K562 (cell line): Measurements from ENCODE around the gene FNDC11. TPM values are rescaled to one million over a fixed set of nuclear protein-coding genes. Genes with fewer than 3 reads are reported as not detected.

ENCODE experiments used
- CHD2 ChIP-seq: IDR thresholded peaks from 2 replicates; pipeline ENCODE4 v1.6.1; 2011; ENCODE audit warnings: low read depth, low read length
- CTBP1 ChIP-seq: fragments of 450-650 bp; IDR thresholded peaks from 2 replicates; pipeline ENCODE4 v1.6.1; 2016; ENCODE audit warnings: borderline replicate concordance
- CTCF ChIP-seq, 3 experiments: IDR thresholded peaks in 2 of 3; conservative IDR thresholded peaks in 1 of 3; 2 replicates each; pipeline ENCODE4 v1.5.1; 2011 to 2012; ENCODE audit warnings: low read length in 3 of 3, mild to moderate bottlenecking in 3 of 3, control low read depth in 2 of 3, improper control_type of control experiment in 1 of 3, inconsistent platforms in 1 of 3, low read depth in 1 of 3, mixed read lengths in 1 of 3, moderate library complexity in 1 of 3; ENCODE audit not compliant: insufficient read depth in 2 of 3
- DDX20 ChIP-seq: fragments of 450-650 bp; IDR thresholded peaks from 2 replicates; pipeline ENCODE4 v1.6.1; 2016; ENCODE audit warnings: missing genetic modification characterization, low read depth, mild to moderate bottlenecking, missing compliant biosample characterization, moderate library complexity
- JUND ChIP-seq, 2 experiments: IDR thresholded peaks; 2 replicates in 1 of 2; 3 replicates in 1 of 2; pipeline ENCODE4 v1.6.1; 2011; ENCODE audit warnings: borderline replicate concordance in 2 of 2, low read depth in 2 of 2, low read length in 2 of 2, improper control_type of control experiment in 1 of 2, missing biosample characterization in 1 of 2, missing genetic modification characterization in 1 of 2, missing genetic modification reagents in 1 of 2
- MYNN ChIP-seq, 2 experiments: sonication (generic); formaldehyde crosslinking in 1 of 2; IDR thresholded peaks; 2 replicates each; pipeline versions ENCODE4 v1.5.0 to v1.6.1; 2016 to 2020; ENCODE audit warnings: antibody characterized with exemption in 1 of 2, missing genetic modification reagents in 1 of 2
- POLR2AphosphoS2 ChIP-seq: IDR thresholded peaks from 2 replicates; pipeline ENCODE4 v1.6.1; 2012; ENCODE audit warnings: low read length, improper control_type of control experiment
- RFX1 ChIP-seq: fragments of 450-650 bp; IDR thresholded peaks from 2 replicates; pipeline ENCODE4 v1.6.1; 2016; ENCODE audit warnings: mild to moderate bottlenecking, moderate library complexity
- SMAD1 ChIP-seq: fragments of 150-350 bp; IDR thresholded peaks from 2 replicates; pipeline ENCODE4 v1.6.1; 2014; ENCODE audit warnings: low read length, low read depth; ENCODE audit not compliant: partially characterized antibody
- STAG1 ChIP-seq: sonication (generic); formaldehyde crosslinking; IDR thresholded peaks from 2 replicates; pipeline ENCODE4 v1.5.0; 2020; ENCODE audit warnings: missing genetic modification reagents, borderline replicate concordance
- TAF15 ChIP-seq: fragments of 200-400 bp; formaldehyde crosslinking; IDR thresholded peaks from 2 replicates; pipeline ENCODE4 v1.6.1; 2017; ENCODE audit warnings: mild to moderate bottlenecking, low read depth, low read length, moderate library complexity
- TARDBP ChIP-seq: fragments of 450-650 bp; IDR thresholded peaks from 2 replicates; pipeline ENCODE4 v1.6.1; 2016
- U2AF1 ChIP-seq: fragments of 200-400 bp; formaldehyde crosslinking; optimal IDR thresholded peaks from 2 replicates; pipeline ENCODE3; 2017; ENCODE audit warnings: mild to moderate bottlenecking, low read depth, low read length, moderate library complexity
- ZC3H11A ChIP-seq: IDR thresholded peaks from 2 replicates; pipeline ENCODE4 v1.6.1; 2012; ENCODE audit warnings: low read depth, low read length, improper control_type of control experiment
- ZEB2 ChIP-seq: fragments of 450-650 bp; IDR thresholded peaks from 2 replicates; pipeline ENCODE4 v1.6.1; 2016
- ZFP36 ChIP-seq: fragments of 150-350 bp; IDR thresholded peaks from 2 replicates; pipeline ENCODE4 v1.6.1; 2018; ENCODE audit warnings: low read length, low read depth; ENCODE audit not compliant: partially characterized antibody
- ZNF12 ChIP-seq: sonication (generic); formaldehyde crosslinking; IDR thresholded peaks from 2 replicates; pipeline ENCODE4 v1.4.0; 2020; ENCODE audit warnings: mild to moderate bottlenecking, missing genetic modification reagents
- ZNF589 ChIP-seq: fragments of 200-800 bp; sonication (Bioruptor generic); IDR thresholded peaks from 2 replicates; pipeline ENCODE4 v1.6.1; 2016; ENCODE audit warnings: low read depth, missing genetic modification characterization, missing compliant biosample characterization
- ZNF644 ChIP-seq: fragments of 200-800 bp; sonication (Bioruptor generic); IDR thresholded peaks from 2 replicates; pipeline ENCODE4 v1.6.1; 2016; ENCODE audit warnings: low read depth, missing genetic modification characterization, missing compliant biosample characterization
- polyA plus RNA-seq, 8 experiments: library from polyadenylated mRNA; depleted of rRNA in 4 of 8; stranded (reverse) in 5 of 8; unstranded in 3 of 8; fragments of >200 nt; fragmentation: Nextera tagmentation in 2 of 8; fragmentation: Illumina TruSeq in 1 of 8; extraction: Ambion mirVana in 2 of 8; extraction: Trizol in 1 of 8; gene quantifications; 2 replicates each; pipeline versions ENCODE4 v1.2.1 to v1.2.3, GENCODE V29; 2011 to 2014; ENCODE audit warnings: inconsistent platforms in 1 of 8, missing spikeins in 1 of 8
- total RNA-seq, 7 experiments: library from RNA; depleted of rRNA in 6 of 7; stranded (reverse); fragments of >200 nt in 6 of 7; fragmentation: Illumina TruSeq in 2 of 7; extraction: Trizol in 2 of 7; gene quantifications; 2 replicates each; pipeline versions ENCODE4 v1.2.1 to v1.2.3, GENCODE V29; 2011 to 2021; ENCODE audit warnings: low replicate concordance in 1 of 7
- TF ChIP-seq, protein P1 (sequence below): sonication (generic); formaldehyde crosslinking; IDR thresholded peaks from 2 replicates; pipeline ENCODE4 v1.8.0; 2022; ENCODE audit warnings: missing genetic modification reagents, mild to moderate bottlenecking, moderate library complexity, borderline replicate concordance
- TF ChIP-seq, protein P2 (sequence below), 2 experiments: IDR thresholded peaks; 2 replicates each; pipeline ENCODE4 v1.6.1; 2011; ENCODE audit warnings: borderline replicate concordance in 1 of 2, control low read depth in 1 of 2, low read depth in 1 of 2, low read length in 1 of 2, mild to moderate bottlenecking in 1 of 2, mixed read lengths in 1 of 2, moderate library complexity in 1 of 2; ENCODE audit not compliant: insufficient read depth in 1 of 2, insufficient read length in 1 of 2, poor library complexity in 1 of 2, severe bottlenecking in 1 of 2; ENCODE audit errors: extremely low read depth in 1 of 2
- TF ChIP-seq, protein P3 (sequence below): IDR thresholded peaks from 2 replicates; pipeline ENCODE4 v1.6.1; 2012; ENCODE audit warnings: low read depth, low read length, improper control_type of control experiment, borderline replicate concordance

FNDC11 gene
- total and polyA plus RNA-seq, 9 of the 15 experiments (the other 6 are each of a cell fraction or from before 2014, with no cell fraction given), result 0.08 to 2.3 (median 0.64) TPM; not detected in 2

DNA sequence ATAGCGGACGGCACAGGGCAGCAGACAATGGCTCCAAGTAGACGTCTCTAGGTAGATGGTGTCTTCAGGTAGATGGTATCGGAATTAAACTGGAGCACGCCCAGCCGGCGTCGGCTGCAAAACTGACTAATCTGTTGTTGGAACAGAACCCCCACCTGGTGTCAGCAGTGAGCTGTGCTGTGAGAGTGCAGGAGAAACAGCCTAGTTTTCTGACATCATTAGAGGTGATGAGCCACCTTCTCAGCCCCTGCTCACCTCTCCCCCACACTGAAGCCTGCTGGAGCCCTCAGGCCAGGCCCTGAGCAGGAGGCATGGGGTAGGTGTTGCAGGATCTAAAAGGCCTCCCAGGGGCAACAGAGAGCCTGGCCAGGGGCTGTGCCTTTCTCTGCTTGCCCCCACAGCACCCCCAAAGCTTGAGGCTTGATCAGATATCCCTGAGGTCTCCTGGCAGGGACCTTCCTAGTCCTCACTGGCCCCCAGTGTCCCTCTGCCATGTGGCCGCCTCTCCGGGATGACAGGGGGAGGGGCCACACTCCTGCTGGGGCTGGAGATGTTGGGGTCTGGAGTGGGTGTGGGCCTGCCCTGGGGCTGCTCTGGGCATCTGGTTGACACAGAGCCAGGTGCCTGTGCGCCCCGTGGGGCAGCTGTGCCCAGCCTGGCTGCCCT lies 27.0 kb downstream of the FNDC11 start (continued):
- TF ChIP-seq ZNF644 (tag), result no peak
- no peak for TF ChIP-seq ZNF589 (CRISPR knock-in tag)
- TF ChIP-seq TAF15, result no peak
- no peak for TF ChIP-seq ZC3H11A
- TF ChIP-seq TARDBP, result no peak
- no peak for TF ChIP-seq ZFP36
- TF ChIP-seq CTCF (IDR thresholded peaks at IDR 0.05 in 2 of 3, conservative IDR thresholded peaks at IDR 0.05 in 1 of 3; ENCODE audit: insufficient read depth in 2 of 3, low read depth in 1 of 3, low read length in 3 of 3), result peak; percentile 62 to 72 (median 65)
- no peak for TF ChIP-seq RFX1
- no peak for TF ChIP-seq POLR2AphosphoS2
- TF ChIP-seq CHD2, result no peak
- peak; percentile 58; the same call in 1 of the 2 replicates for TF ChIP-seq CTBP1
- no peak for TF ChIP-seq U2AF1
- TF ChIP-seq, protein P1, sequence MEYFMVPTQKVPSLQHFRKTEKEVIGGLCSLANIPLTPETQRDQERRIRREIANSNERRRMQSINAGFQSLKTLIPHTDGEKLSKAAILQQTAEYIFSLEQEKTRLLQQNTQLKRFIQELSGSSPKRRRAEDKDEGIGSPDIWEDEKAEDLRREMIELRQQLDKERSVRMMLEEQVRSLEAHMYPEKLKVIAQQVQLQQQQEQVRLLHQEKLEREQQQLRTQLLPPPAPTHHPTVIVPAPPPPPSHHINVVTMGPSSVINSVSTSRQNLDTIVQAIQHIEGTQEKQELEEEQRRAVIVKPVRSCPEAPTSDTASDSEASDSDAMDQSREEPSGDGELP (CRISPR knock-in tag), result 0 out of 2 replicates have a peak, but pooled peaks have one; percentile 15
- TF ChIP-seq, protein P2, sequence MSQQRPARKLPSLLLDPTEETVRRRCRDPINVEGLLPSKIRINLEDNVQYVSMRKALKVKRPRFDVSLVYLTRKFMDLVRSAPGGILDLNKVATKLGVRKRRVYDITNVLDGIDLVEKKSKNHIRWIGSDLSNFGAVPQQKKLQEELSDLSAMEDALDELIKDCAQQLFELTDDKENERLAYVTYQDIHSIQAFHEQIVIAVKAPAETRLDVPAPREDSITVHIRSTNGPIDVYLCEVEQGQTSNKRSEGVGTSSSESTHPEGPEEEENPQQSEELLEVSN (IDR thresholded peaks at IDR 0.05; ENCODE audit: borderline replicate concordance in 1 of 2, extremely low read depth in 1 of 2, insufficient read depth in 1 of 2, insufficient read length in 1 of 2, low read depth in 1 of 2, low read length in 1 of 2, poor library complexity in 1 of 2, severe bottlenecking in 1 of 2), result peak in 1 of 2 experiments; percentile 4
- no peak for TF ChIP-seq DDX20 (tag)
- TF ChIP-seq, protein P3, sequence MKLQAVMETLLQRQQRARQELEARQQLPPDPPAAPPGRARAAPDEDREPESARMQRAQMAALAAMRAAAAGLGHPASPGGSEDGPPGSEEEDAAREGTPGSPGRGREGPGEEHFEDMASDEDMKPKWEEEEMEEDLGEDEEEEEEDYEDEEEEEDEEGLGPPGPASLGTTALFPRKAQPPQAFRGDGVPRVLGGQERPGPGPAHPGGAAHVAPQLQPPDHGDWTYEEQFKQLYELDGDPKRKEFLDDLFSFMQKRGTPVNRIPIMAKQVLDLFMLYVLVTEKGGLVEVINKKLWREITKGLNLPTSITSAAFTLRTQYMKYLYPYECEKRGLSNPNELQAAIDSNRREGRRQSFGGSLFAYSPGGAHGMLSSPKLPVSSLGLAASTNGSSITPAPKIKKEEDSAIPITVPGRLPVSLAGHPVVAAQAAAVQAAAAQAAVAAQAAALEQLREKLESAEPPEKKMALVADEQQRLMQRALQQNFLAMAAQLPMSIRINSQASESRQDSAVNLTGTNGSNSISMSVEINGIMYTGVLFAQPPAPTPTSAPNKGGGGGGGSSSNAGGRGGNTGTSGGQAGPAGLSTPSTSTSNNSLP, result no peak
- TF ChIP-seq ZEB2, result peak; percentile 73; the same call in 1 of the 2 replicates
- no peak for TF ChIP-seq MYNN (IDR thresholded peaks at IDR 0.05)
- no peak for TF ChIP-seq MYNN (CRISPR knock-in tag; IDR thresholded peaks at IDR 0.05)
- TF ChIP-seq SMAD1, result no peak
- TF ChIP-seq ZNF12 (CRISPR knock-in tag), result no peak
- peak; percentile 60; the same call in 1 of the 2 replicates for TF ChIP-seq STAG1 (CRISPR knock-in tag)
- TF ChIP-seq JUND (IDR thresholded peaks at IDR 0.05; ENCODE audit: borderline replicate concordance, low read depth, low read length), result peak; percentile 42; the same call in 1 of the 2 replicates
- TF ChIP-seq JUND (tag; IDR thresholded peaks at IDR 0.05; ENCODE audit: borderline replicate concordance, low read depth, low read length), result no peak; the same call in 2 of the 3 replicates
